Stimulated activated naive CD8-positive, alpha-beta T cell treated with anti-CD3 and anti-CD28 coated beads, Interleukin-15, Interleukin-2, amounts not matched to agents 100 U/mL and 50 U/mL, for 24 hours (primary cell): Measurements from ENCODE around the gene ULBP3.
"Not testable (repeated sequence)": the region's sequence is repeated elsewhere in the genome, so short reads cannot be mapped to it uniquely, and the experiment has no call there.

Experiments used
- ATAC-seq: fragments of 150-1000 bp; cut with Tn5 transposase; one replicate; pipeline ENCODE4 v1.10.0; 2021
- DNase-seq: peaks from one replicate; pipeline ENCODE4 v3.0.0; 2021

ULBP3 gene

DNA sequence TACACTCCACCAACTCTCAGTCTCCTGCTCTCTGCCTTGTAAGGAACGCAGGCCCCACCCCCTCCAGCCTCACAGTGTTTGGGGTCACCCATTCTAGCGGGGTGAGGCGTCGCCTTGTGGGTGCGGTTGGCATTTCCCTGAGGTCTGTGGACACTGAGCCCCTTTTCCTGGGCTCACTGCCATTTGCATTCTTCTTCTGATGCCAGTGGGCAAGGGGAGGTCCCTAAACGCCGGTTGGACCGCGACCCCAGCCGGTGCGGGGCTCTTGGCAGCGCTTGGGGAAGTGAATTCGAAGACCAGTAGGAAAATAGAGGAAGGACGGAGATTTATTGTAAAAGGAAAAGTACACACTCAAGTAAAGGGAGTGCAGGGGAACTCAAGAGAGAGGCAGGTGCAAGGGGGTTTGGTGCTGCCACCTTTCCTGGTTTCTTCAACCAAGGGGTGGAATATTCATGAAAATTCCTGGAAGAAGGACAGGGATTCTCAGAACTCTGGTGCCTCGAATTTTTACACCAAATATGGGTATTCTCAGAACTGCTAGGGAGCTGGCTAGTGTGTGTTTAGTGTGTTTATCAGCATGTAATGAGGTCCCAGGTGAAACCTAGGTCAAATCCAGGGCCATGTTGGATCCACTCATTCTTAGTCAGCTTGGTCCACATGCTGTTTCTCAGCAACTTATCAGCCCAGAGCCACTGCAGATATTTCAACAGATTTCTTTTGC is 53.5 kb downstream of the ULBP3 start:
- DNase-seq (peak; percentile 35), ATAC-seq (peak; percentile 76)

DNA sequence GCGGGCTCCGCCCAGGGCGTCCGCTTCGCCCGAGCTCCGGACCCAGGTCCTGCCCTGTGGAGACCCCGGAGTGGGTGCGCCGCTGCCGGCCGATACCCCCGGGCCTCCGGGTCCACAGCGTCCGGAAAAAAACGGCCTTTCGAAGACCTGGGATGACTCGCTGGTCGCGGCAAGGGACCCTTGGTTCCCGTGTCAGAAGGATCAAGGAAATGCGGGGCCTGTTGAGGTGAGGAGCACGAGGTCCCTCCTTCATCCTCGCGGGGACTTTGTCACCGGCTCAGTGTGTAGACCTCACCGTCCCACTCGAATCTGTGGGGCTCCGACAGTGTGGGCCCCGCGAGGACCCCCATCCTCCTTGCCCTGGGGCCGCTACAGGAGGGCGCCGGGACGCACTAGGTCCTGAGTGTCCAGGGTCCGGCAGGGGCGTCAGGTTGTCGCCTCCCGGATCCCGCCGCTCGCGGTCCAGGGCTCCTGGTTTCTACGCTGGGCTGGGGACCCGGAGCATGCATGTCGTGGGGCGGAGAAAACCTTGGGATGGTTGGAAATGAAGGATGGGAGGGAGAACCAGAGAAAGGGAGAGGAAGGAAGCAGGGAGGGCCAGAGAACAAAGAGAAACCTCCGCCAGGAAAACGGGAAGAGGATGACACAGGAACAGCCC is 54.2 kb downstream of the ULBP3 start:
- ATAC-seq, DNase-seq: not testable (repeated sequence)

DNA sequence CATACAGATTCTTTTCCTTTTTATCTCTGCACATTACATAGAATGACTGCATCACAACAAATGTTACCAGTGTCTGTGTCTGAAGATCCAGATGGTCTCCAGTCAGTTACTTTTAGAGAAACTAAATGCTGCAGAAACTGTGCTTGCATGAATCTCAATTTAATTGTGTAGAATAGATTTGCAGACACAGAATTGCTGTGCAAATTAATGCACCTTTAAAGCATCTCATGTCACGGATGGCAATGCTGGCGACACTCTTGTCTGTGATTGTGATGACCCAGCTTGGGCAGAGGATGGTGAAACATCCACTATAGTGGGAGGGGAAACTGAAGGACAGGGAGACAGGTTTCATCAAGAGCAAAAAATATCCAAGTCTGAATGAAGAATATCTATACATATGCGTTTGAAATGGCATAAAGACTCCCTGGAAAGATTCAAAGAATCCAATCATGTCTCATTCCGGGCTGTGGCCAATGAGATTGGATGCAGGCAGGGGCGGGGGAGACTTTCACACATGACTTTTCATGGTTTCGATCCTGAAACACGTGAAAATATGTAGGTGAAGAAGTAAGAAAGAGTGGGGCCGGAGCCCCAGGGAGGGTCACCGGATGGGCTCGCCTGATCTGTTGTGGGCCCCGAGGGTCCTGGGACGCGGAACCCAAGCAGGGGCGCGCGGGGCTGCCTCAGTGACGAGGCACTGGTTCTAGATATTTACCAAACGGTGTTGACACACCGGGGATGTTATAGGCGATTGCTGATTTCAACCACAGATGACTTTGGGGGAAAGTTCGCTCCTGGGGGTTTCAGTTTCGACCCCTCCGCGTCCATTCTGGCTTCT is 54.9 kb downstream of the ULBP3 start:
- not testable (repeated sequence) for ATAC-seq, DNase-seq

DNA sequence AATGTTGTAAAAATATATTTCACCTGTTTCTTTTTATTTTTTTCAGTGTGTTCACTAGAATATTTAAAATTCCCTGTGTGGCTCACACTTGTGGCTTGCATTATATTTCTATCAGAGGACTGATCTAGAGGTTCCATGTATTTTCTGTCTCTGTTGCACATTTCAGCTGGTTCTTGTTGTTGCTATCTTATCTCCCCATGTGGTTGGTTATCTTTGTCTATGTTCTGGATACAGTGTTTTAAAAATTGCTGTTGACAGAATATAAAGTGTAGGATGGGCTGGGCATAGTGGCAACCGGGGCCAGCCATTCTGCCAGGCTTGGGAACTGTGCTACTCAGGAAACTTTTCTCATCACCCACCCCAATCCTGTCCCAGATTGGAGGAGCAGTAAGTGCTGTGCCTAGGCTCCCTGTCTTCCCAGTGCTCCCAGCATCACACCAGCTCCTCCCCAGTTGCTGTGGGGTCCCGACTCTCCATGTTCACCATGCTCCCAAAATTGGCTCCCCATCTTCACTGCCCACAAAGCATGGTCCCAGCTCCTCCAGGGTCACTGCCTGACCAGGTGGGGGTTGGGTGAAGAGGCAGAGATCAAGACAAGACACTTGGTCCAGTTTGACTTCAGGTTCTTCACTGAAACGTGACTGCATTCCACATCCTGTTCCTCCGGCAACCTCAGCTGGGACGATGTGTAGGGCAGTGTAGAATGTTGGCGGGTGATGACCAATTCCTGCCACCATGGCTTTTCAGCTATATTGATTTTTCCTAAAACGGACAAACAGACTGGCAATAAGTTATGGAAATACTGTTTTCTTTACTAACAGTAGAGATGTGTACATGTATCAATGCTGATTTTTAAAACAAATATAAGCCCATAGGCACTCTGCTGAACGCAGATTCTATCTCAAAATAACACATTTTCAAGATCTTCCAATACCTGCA is 55.8 kb downstream of the ULBP3 start:
- ATAC-seq, DNase-seq: not testable (repeated sequence)
